K562 (cell line): ENCODE results near the gene TMEM203. TPM values are rescaled to one million over a fixed set of nuclear protein-coding genes. Genes with fewer than 3 reads are reported as not detected.

ENCODE experiments used
- CBX1 ChIP-seq: sonication (generic); IDR thresholded peaks from 2 replicates; pipeline ENCODE4 v1.6.1; 2016; ENCODE audit warnings: antibody characterized with exemption, low read depth, mild to moderate bottlenecking
- FOS ChIP-seq: IDR thresholded peaks from 3 replicates; pipeline ENCODE4 v1.6.1; 2011; ENCODE audit not compliant: insufficient read length; ENCODE audit errors: extremely low read depth
- GATAD2B ChIP-seq: fragments of 450-650 bp; IDR thresholded peaks from 2 replicates; pipeline ENCODE4 v1.6.1; 2017; ENCODE audit warnings: mild to moderate bottlenecking, borderline replicate concordance
- HDAC6 ChIP-seq: IDR thresholded peaks from 2 replicates; pipeline ENCODE4 v1.6.1; 2012; ENCODE audit warnings: low read depth, mild to moderate bottlenecking, control low read depth, inconsistent platforms, low read length, moderate library complexity
- HNRNPL ChIP-seq: fragments of 200-400 bp; formaldehyde crosslinking; IDR thresholded peaks from 2 replicates; pipeline ENCODE4 v1.6.1; 2017; ENCODE audit warnings: low read depth, mild to moderate bottlenecking, low read length
- NFYB ChIP-seq: IDR thresholded peaks from 2 replicates; pipeline ENCODE4 v1.6.1; 2011; ENCODE audit warnings: mild to moderate bottlenecking, moderate library complexity; ENCODE audit not compliant: insufficient read length; ENCODE audit errors: extremely low read depth
- PCBP1 ChIP-seq: fragments of 200-400 bp; formaldehyde crosslinking; IDR thresholded peaks from 2 replicates; pipeline ENCODE4 v1.6.1; 2018; ENCODE audit warnings: mild to moderate bottlenecking, low read depth, low read length; ENCODE audit not compliant: poor library complexity, severe bottlenecking
- RBFOX2 ChIP-seq: fragments of 200-400 bp; formaldehyde crosslinking; IDR thresholded peaks from 2 replicates; pipeline ENCODE4 v1.6.1; 2017; ENCODE audit warnings: low read depth, mild to moderate bottlenecking, low read length, moderate library complexity
- SAFB ChIP-seq: fragments of 200-400 bp; formaldehyde crosslinking; IDR thresholded peaks from 2 replicates; pipeline ENCODE4 v1.6.1; 2017; ENCODE audit warnings: low read depth, low read length, borderline replicate concordance
- SMARCE1 ChIP-seq: fragments of 450-650 bp; IDR thresholded peaks from 2 replicates; pipeline ENCODE4 v1.7.1; 2016; ENCODE audit warnings: mild to moderate bottlenecking
- ZNF282 ChIP-seq: sonication (generic); formaldehyde crosslinking; IDR thresholded peaks from 2 replicates; pipeline ENCODE4 v1.8.1; 2023; ENCODE audit warnings: missing genetic modification reagents
- ZNF445 ChIP-seq: fragments of 250-450 bp; sonication (Bioruptor Pico); IDR thresholded peaks from 2 replicates; pipeline ENCODE4 v1.4.0; 2020; ENCODE audit warnings: low read depth, mild to moderate bottlenecking, moderate library complexity
- polyA plus RNA-seq, 8 experiments: library from polyadenylated mRNA; depleted of rRNA in 4 of 8; stranded (reverse) in 5 of 8; unstranded in 3 of 8; fragments of >200 nt; fragmentation: Nextera tagmentation in 2 of 8; fragmentation: Illumina TruSeq in 1 of 8; extraction: Ambion mirVana in 2 of 8; extraction: Trizol in 1 of 8; gene quantifications; 2 replicates each; pipeline versions ENCODE4 v1.2.1 to v1.2.3, GENCODE V29; 2011 to 2014; ENCODE audit warnings: inconsistent platforms in 1 of 8, missing spikeins in 1 of 8
- total RNA-seq, 7 experiments: library from RNA; depleted of rRNA in 6 of 7; stranded (reverse); fragments of >200 nt in 6 of 7; fragmentation: Illumina TruSeq in 2 of 7; extraction: Trizol in 2 of 7; gene quantifications; 2 replicates each; pipeline versions ENCODE4 v1.2.1 to v1.2.3, GENCODE V29; 2011 to 2021; ENCODE audit warnings: low replicate concordance in 1 of 7
- TF ChIP-seq, protein P1 (sequence below), 2 experiments: IDR thresholded peaks; 2 replicates each; pipeline ENCODE4 v1.6.1; 2012; ENCODE audit warnings: improper control_type of control experiment in 2 of 2, low read depth in 2 of 2, low read length in 2 of 2, borderline replicate concordance in 1 of 2
- TF ChIP-seq, protein P2 (sequence below): fragments of 250-450 bp; sonication (Bioruptor Pico); IDR thresholded peaks from 2 replicates; pipeline ENCODE4 v1.8.0; 2021; ENCODE audit warnings: mild to moderate bottlenecking, moderate library complexity
- TF ChIP-seq, protein P3 (sequence below): sonication (generic); formaldehyde crosslinking; IDR thresholded peaks from 2 replicates; pipeline ENCODE4 v1.8.1; 2023; ENCODE audit warnings: missing genetic modification reagents, mild to moderate bottlenecking, borderline replicate concordance

TMEM203 gene
- total and polyA plus RNA-seq, 9 of the 15 experiments (the other 6 are each of a cell fraction or from before 2014, with no cell fraction given), result 8.8 to 59.5 (median 37.6) TPM

DNA sequence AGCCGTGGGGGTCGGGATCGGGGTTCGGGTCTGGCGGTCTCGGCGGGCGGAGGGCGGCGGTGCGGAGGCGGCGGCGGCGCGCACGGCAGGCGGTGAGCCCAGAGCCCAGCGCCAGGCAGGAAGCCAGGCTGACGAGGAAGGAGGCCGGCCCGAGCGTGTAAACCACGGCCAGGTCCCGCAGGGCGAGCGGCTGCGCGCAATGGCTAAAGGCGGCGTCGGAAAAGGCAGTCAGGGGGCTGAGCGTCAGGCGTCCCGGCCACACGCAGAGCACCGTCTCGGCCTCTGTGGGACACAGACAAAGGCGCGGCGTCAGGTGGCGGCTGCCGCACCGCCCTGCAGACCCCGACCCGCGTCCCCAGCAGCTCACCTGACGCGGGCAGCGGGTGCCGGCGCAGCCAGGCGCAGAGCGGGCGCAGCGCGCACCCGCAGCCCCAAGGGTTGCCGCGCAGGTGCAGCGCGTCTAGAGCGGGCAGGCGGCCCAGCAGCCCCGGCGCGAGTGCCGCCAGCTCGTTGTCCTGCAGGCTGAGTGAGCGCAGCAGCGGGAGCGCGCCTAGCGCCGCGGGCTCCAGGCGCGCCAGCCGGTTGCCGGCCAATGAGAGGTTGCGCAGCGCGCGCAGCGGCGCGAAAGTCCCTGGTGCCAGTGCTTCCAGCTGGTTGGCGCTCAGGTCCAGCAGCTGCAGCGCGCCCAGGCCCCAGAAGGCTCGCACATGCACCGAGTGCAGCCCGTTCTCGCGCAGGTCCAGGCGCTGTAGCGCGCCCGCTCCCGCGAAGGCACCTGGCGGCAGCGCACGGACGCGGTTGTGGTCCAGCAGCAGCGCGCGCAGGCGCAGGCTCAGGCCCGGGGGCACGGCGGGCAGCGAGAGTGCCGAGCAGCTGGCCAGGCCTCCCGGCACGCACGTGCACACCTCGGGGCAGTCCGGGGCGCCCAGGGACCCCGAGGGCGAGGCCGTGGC is 36.3 kb downstream of the TMEM203 start (continued):
- TF ChIP-seq, protein P1, sequence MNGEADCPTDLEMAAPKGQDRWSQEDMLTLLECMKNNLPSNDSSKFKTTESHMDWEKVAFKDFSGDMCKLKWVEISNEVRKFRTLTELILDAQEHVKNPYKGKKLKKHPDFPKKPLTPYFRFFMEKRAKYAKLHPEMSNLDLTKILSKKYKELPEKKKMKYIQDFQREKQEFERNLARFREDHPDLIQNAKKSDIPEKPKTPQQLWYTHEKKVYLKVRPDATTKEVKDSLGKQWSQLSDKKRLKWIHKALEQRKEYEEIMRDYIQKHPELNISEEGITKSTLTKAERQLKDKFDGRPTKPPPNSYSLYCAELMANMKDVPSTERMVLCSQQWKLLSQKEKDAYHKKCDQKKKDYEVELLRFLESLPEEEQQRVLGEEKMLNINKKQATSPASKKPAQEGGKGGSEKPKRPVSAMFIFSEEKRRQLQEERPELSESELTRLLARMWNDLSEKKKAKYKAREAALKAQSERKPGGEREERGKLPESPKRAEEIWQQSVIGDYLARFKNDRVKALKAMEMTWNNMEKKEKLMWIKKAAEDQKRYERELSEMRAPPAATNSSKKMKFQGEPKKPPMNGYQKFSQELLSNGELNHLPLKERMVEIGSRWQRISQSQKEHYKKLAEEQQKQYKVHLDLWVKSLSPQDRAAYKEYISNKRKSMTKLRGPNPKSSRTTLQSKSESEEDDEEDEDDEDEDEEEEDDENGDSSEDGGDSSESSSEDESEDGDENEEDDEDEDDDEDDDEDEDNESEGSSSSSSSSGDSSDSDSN (IDR thresholded peaks at IDR 0.05; ENCODE audit: borderline replicate concordance in 1 of 2, low read depth in 2 of 2, low read length in 2 of 2), result peak in 1 of 2 experiments; percentile 40; a peak in 1 of 4 replicates
- TF ChIP-seq, protein P2, sequence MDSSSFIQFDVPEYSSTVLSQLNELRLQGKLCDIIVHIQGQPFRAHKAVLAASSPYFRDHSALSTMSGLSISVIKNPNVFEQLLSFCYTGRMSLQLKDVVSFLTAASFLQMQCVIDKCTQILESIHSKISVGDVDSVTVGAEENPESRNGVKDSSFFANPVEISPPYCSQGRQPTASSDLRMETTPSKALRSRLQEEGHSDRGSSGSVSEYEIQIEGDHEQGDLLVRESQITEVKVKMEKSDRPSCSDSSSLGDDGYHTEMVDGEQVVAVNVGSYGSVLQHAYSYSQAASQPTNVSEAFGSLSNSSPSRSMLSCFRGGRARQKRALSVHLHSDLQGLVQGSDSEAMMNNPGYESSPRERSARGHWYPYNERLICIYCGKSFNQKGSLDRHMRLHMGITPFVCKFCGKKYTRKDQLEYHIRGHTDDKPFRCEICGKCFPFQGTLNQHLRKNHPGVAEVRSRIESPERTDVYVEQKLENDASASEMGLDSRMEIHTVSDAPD (CRISPR knock-in tag), result no peak
- peak; percentile 87; the same call in 1 of the 2 replicates for TF ChIP-seq HDAC6
- TF ChIP-seq, protein P3, sequence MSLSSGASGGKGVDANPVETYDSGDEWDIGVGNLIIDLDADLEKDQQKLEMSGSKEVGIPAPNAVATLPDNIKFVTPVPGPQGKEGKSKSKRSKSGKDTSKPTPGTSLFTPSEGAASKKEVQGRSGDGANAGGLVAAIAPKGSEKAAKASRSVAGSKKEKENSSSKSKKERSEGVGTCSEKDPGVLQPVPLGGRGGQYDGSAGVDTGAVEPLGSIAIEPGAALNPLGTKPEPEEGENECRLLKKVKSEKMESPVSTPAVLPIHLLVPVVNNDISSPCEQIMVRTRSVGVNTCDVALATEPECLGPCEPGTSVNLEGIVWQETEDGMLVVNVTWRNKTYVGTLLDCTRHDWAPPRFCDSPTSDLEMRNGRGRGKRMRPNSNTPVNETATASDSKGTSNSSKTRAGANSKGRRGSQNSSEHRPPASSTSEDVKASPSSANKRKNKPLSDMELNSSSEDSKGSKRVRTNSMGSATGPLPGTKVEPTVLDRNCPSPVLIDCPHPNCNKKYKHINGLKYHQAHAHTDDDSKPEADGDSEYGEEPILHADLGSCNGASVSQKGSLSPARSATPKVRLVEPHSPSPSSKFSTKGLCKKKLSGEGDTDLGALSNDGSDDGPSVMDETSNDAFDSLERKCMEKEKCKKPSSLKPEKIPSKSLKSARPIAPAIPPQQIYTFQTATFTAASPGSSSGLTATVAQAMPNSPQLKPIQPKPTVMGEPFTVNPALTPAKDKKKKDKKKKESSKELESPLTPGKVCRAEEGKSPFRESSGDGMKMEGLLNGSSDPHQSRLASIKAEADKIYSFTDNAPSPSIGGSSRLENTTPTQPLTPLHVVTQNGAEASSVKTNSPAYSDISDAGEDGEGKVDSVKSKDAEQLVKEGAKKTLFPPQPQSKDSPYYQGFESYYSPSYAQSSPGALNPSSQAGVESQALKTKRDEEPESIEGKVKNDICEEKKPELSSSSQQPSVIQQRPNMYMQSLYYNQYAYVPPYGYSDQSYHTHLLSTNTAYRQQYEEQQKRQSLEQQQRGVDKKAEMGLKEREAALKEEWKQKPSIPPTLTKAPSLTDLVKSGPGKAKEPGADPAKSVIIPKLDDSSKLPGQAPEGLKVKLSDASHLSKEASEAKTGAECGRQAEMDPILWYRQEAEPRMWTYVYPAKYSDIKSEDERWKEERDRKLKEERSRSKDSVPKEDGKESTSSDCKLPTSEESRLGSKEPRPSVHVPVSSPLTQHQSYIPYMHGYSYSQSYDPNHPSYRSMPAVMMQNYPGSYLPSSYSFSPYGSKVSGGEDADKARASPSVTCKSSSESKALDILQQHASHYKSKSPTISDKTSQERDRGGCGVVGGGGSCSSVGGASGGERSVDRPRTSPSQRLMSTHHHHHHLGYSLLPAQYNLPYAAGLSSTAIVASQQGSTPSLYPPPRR (CRISPR knock-in tag), result no peak
- no peak for TF ChIP-seq NFYB
- TF ChIP-seq FOS, result no peak
- TF ChIP-seq SAFB, result 0 out of 2 replicates have a peak, but pooled peaks have one; percentile 34
- no peak; the same call in 1 of the 2 replicates for TF ChIP-seq RBFOX2
- peak; percentile 46; the same call in 1 of the 2 replicates for TF ChIP-seq HNRNPL
- no peak for TF ChIP-seq CBX1
- TF ChIP-seq ZNF282 (CRISPR knock-in tag), result no peak
- no peak for TF ChIP-seq ZNF445 (CRISPR knock-in tag)
- TF ChIP-seq SMARCE1, result no peak
- TF ChIP-seq GATAD2B, result no peak
- peak; percentile 27 for TF ChIP-seq PCBP1
